HCT116 (cell line): ENCODE measurements around the gene SFTPD. TPM values are rescaled to one million over a fixed set of nuclear protein-coding genes. Genes with fewer than 3 reads are reported as not detected.

Source experiments
- ATAC-seq: fragments of 200-7000 bp; cut with Tn5 transposase; 2 replicates; pipeline ENCODE4 v1.9.1; 2020; ENCODE audit warnings: mild to moderate bottlenecking, moderate library complexity
- BruUV-seq: library from RNA; stranded (reverse); fragments of 400-500 nt; replicated peaks from 2 replicates; lab custom pipeline; 2021; lab: Mats Ljungman, UMichigan
- CTCF ChIA-PET: fragments of 300-600 bp; sonication (Branson Sonifier 250); formaldehyde crosslinking; loops from one replicate; lab custom pipeline; 2021; ENCODE audit warnings: antibody characterized with exemption; lab: Charles Lee
- POLR2A ChIA-PET: fragments of 300-600, 350-600 bp; sonication (Branson Sonifier 250); formaldehyde crosslinking; loops from one replicate; lab custom pipeline; 2021; ENCODE audit warnings: antibody characterized with exemption; lab: Charles Lee
- RAD21 ChIA-PET, 2 experiments: fragments of 300-600 bp; sonication (Branson Sonifier 250); formaldehyde crosslinking; loops; one replicate each; lab custom pipeline; 2023; ENCODE audit warnings: low total read pairs in 2 of 2; ENCODE audit not compliant: uncharacterized antibody in 2 of 2, unreplicated experiment in 2 of 2, low non-redundant PET in 1 of 2; lab: Charles Lee
- DNase-seq: peaks from one replicate; pipeline ENCODE4 v3.0.0-alpha.2; 2010; ENCODE audit warnings: low read depth, low spot score
- H2AFZ ChIP-seq: fragments of 200-600 bp; shearing (Covaris generic), sonication (generic); 2 replicates; pipeline ENCODE4 v1.6.1; 2017; ENCODE audit warnings: low read depth, mixed run types, mixed read lengths, antibody characterized with exemption, low read length; ENCODE audit not compliant: poor library complexity, severe bottlenecking
- H3K27ac ChIP-seq: 2 replicates; pipeline ENCODE4 v1.5.1; 2012; ENCODE audit warnings: low read depth, low read length
- H3K27me3 ChIP-seq: fragments of 200-600 bp; sonication (generic); 2 replicates; pipeline ENCODE4 v1.6.1; 2016; ENCODE audit warnings: mixed run types, low read length, mixed read lengths; ENCODE audit not compliant: insufficient read depth
- H3K36me3 ChIP-seq, 2 experiments: fragments of 200-500 bp in 1 of 2; fragments of 200-600 bp in 1 of 2; sonication (Bioruptor generic) in 1 of 2; sonication (generic) in 1 of 2; 2 replicates each; pipeline versions ENCODE4 v1.5.1 to v1.6.1; 2014 to 2016; ENCODE audit warnings: low read length in 2 of 2, inconsistent platforms in 1 of 2, mixed read lengths in 1 of 2, mixed run types in 1 of 2; ENCODE audit not compliant: insufficient read depth in 2 of 2, control insufficient read depth in 1 of 2
- H3K4me1 ChIP-seq, 2 experiments: fragments of 200-600 bp in 1 of 2; sonication (generic) in 1 of 2; 2 replicates each; pipeline versions ENCODE4 v1.5.1 to v1.6.1; 2012 to 2017; ENCODE audit warnings: low read length in 2 of 2, inconsistent platforms in 1 of 2, mild to moderate bottlenecking in 1 of 2, mixed read lengths in 1 of 2, mixed run types in 1 of 2, moderate library complexity in 1 of 2; ENCODE audit not compliant: insufficient read depth in 2 of 2, control insufficient read depth in 1 of 2
- H3K4me2 ChIP-seq: fragments of 200-600 bp; sonication (generic); 2 replicates; pipeline ENCODE4 v1.6.1; 2017; ENCODE audit warnings: mixed run types, low read length, mixed read lengths
- H3K4me3 ChIP-seq, 2 experiments: fragments of 200-600 bp in 1 of 2; sonication (generic) in 1 of 2; replicated peaks in 1 of 2; 2 replicates each; pipeline ENCODE4 v1.5.1; 2011 to 2016; ENCODE audit warnings: low read length in 2 of 2, control low read depth in 1 of 2, low read depth in 1 of 2, mild to moderate bottlenecking in 1 of 2, mixed read lengths in 1 of 2, mixed run types in 1 of 2
- H3K79me2 ChIP-seq: fragments of 200-600 bp; sonication (generic); 2 replicates; pipeline ENCODE4 v1.6.1; 2017; ENCODE audit warnings: mild to moderate bottlenecking, mixed run types, low read length, moderate library complexity, mixed read lengths; ENCODE audit not compliant: insufficient read depth
- H3K9ac ChIP-seq: fragments of 200-600 bp; sonication (generic); 2 replicates; pipeline ENCODE4 v1.6.1; 2016; ENCODE audit warnings: low read length, mixed read lengths
- H3K9me2 ChIP-seq: fragments of 200-600 bp; sonication (generic), shearing (Covaris generic); 2 replicates; pipeline ENCODE4 v1.6.1; 2017; ENCODE audit warnings: mixed run types, mild to moderate bottlenecking, moderate library complexity; ENCODE audit not compliant: insufficient read depth
- H3K9me3 ChIP-seq, 2 experiments: fragments of 200-500 bp in 1 of 2; fragments of 200-600 bp in 1 of 2; sonication (Bioruptor generic) in 1 of 2; sonication (generic) in 1 of 2; 2 replicates each; pipeline ENCODE4 v1.6.1; 2014 to 2017; ENCODE audit warnings: low read length in 2 of 2, mixed read lengths in 2 of 2, inconsistent platforms in 1 of 2, low read depth in 1 of 2, mild to moderate bottlenecking in 1 of 2, mixed run types in 1 of 2, moderate library complexity in 1 of 2; ENCODE audit not compliant: control insufficient read depth in 1 of 2, insufficient read depth in 1 of 2
- H4K20me1 ChIP-seq: fragments of 200-600 bp; sonication (generic), shearing (Covaris generic); 2 replicates; pipeline ENCODE4 v1.6.1; 2017; ENCODE audit warnings: mixed run types, mild to moderate bottlenecking, moderate library complexity; ENCODE audit not compliant: insufficient read depth
- CEBPB ChIP-seq: IDR thresholded peaks from 2 replicates; pipeline ENCODE4 v1.6.1; 2012; ENCODE audit warnings: low read depth
- EGR1 ChIP-seq: IDR thresholded peaks from 2 replicates; pipeline ENCODE4 v1.6.1; 2012; ENCODE audit warnings: low read depth
- EZH2phosphoT487 ChIP-seq: fragments of 200-600 bp; IDR thresholded peaks from 2 replicates; pipeline ENCODE4 v1.6.1; 2018; ENCODE audit warnings: antibody characterized with exemption, borderline replicate concordance
- FOSL1 ChIP-seq: IDR thresholded peaks from 2 replicates; pipeline ENCODE4 v1.6.1; 2012; ENCODE audit warnings: low read depth
- JUND ChIP-seq: IDR thresholded peaks from 2 replicates; pipeline ENCODE4 v1.6.1; 2012
- POLR2AphosphoS5 ChIP-seq: IDR thresholded peaks from 2 replicates; pipeline ENCODE4 v1.6.1; 2011; ENCODE audit warnings: mild to moderate bottlenecking, low read depth, low read length, moderate library complexity
- SIN3A ChIP-seq: IDR thresholded peaks from 2 replicates; pipeline ENCODE4 v1.6.1; 2012; ENCODE audit warnings: low read depth
- SP1 ChIP-seq: IDR thresholded peaks from 2 replicates; pipeline ENCODE4 v1.6.1; 2012; ENCODE audit warnings: low read depth
- SRF ChIP-seq: IDR thresholded peaks from 2 replicates; pipeline ENCODE4 v1.6.1; 2012; ENCODE audit warnings: low read depth
- YY1 ChIP-seq: IDR thresholded peaks from 2 replicates; pipeline ENCODE4 v1.6.1; 2011; ENCODE audit warnings: low read length, low read depth, moderate library complexity, mild to moderate bottlenecking; ENCODE audit not compliant: insufficient replicate concordance; ENCODE audit errors: extremely low read depth
- ZFX ChIP-seq: fragments of 450-650 bp; IDR thresholded peaks from 2 replicates; pipeline ENCODE4 v1.6.1; 2017
- intact Hi-C: fragments of 100-400 bp; cut with micrococcal nuclease; formaldehyde crosslinking; loops from 2 replicates; pipeline ENCODE4 v1.10.0; 2022
- total RNA-seq: library from RNA; stranded (reverse); gene quantifications from one replicate; pipeline ENCODE4 v1.2.1, GENCODE V29; 2021; ENCODE audit not compliant: unreplicated experiment
- TF ChIP-seq, protein P1 (sequence below): IDR thresholded peaks from 2 replicates; pipeline ENCODE4 v1.6.1; 2011; ENCODE audit warnings: mild to moderate bottlenecking, low read length, moderate library complexity; ENCODE audit not compliant: insufficient replicate concordance; ENCODE audit errors: extremely low read depth
- TF ChIP-seq, protein P2 (sequence below): IDR thresholded peaks from 2 replicates; pipeline ENCODE4 v1.6.1; 2012
- TF ChIP-seq, protein P3 (sequence below): IDR thresholded peaks from 2 replicates; pipeline ENCODE4 v1.6.1; 2012; ENCODE audit warnings: low read depth

The SFTPD gene
- total RNA-seq, 1 experiment from 2014 or later = 0.66 TPM

DNA sequence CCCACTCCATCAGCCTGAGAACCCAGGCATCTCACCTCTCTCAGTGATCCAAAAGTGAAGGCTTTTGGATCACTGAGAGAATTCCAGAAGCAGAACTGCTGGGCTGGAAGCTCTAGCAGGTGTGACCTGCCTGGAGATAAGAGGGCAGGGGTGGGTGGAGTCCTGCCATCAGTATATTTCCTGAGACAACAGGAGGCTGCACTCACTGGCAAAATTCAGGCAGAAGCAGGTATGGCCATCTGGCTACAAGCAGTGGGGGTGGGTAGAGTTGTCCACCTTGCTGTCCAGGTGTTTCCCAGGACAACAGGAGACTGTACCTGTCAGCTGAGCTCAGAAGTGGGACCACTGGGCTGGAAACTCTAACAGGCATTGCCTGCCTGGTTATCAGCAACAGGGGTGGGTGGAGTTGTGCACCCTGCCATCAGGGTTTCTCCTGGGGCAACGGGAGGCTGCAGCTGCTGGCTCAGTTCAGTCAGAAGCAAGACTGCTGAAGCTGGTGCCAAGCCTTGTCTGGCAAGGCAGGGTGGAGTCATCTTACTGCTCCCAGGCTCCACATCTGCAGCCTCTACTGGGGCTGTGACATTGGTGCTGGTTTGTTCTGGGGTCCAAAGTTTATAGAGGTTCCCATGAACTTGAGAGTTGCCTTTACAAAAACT is 47.2 kb upstream of the SFTPD start:
- Histone ChIP-seq H3K4me3 (no peak overlapping the region), H4K20me1 (no peaks in the 10 kb centered on the region), H3K9me2 (no peaks in the 10 kb centered on the region), H2AFZ (no peak overlapping the region), H3K27ac (no peak overlapping the region), H3K9ac (no peak overlapping the region), H3K36me3 (no peaks in the 10 kb centered on the region), H3K4me1 (no peaks in the 10 kb centered on the region), H3K27me3 (no peaks in the 10 kb centered on the region), H3K4me2 (no peak overlapping the region), H3K79me2 (no peaks in the 10 kb centered on the region), H3K9me3 (no peaks in the 10 kb centered on the region)
- no TSS peak for BruUV-seq
- intact Hi-C loops = no loop called here
- DNase-seq (no peak), ATAC-seq (no peak)
- RAD21 ChIA-PET = no interaction called here
- POLR2A ChIA-PET = no interaction called here
- TF ChIP-seq EGR1 (no peak), YY1 (no peak), CEBPB (no peak), ZFX (no peak), SIN3A (no peak), SRF (no peak), POLR2AphosphoS5 (no peak), JUND (no peak), SP1 (no peak), EZH2phosphoT487 (no peak), FOSL1 (no peak)
- TF ChIP-seq, protein P1, sequence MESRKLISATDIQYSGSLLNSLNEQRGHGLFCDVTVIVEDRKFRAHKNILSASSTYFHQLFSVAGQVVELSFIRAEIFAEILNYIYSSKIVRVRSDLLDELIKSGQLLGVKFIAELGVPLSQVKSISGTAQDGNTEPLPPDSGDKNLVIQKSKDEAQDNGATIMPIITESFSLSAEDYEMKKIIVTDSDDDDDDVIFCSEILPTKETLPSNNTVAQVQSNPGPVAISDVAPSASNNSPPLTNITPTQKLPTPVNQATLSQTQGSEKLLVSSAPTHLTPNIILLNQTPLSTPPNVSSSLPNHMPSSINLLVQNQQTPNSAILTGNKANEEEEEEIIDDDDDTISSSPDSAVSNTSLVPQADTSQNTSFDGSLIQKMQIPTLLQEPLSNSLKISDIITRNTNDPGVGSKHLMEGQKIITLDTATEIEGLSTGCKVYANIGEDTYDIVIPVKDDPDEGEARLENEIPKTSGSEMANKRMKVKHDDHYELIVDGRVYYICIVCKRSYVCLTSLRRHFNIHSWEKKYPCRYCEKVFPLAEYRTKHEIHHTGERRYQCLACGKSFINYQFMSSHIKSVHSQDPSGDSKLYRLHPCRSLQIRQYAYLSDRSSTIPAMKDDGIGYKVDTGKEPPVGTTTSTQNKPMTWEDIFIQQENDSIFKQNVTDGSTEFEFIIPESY = no peak
- TF ChIP-seq, protein P2, sequence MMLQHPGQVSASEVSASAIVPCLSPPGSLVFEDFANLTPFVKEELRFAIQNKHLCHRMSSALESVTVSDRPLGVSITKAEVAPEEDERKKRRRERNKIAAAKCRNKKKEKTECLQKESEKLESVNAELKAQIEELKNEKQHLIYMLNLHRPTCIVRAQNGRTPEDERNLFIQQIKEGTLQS = no peak
- TF ChIP-seq, protein P3, sequence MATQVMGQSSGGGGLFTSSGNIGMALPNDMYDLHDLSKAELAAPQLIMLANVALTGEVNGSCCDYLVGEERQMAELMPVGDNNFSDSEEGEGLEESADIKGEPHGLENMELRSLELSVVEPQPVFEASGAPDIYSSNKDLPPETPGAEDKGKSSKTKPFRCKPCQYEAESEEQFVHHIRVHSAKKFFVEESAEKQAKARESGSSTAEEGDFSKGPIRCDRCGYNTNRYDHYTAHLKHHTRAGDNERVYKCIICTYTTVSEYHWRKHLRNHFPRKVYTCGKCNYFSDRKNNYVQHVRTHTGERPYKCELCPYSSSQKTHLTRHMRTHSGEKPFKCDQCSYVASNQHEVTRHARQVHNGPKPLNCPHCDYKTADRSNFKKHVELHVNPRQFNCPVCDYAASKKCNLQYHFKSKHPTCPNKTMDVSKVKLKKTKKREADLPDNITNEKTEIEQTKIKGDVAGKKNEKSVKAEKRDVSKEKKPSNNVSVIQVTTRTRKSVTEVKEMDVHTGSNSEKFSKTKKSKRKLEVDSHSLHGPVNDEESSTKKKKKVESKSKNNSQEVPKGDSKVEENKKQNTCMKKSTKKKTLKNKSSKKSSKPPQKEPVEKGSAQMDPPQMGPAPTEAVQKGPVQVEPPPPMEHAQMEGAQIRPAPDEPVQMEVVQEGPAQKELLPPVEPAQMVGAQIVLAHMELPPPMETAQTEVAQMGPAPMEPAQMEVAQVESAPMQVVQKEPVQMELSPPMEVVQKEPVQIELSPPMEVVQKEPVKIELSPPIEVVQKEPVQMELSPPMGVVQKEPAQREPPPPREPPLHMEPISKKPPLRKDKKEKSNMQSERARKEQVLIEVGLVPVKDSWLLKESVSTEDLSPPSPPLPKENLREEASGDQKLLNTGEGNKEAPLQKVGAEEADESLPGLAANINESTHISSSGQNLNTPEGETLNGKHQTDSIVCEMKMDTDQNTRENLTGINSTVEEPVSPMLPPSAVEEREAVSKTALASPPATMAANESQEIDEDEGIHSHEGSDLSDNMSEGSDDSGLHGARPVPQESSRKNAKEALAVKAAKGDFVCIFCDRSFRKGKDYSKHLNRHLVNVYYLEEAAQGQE = no peak
- CTCF ChIA-PET = no interaction called here
